ENCODE results near the gene NATD1.
"Not testable (repeated sequence)": the region's sequence is repeated elsewhere in the genome, so short reads cannot be mapped to it uniquely, and the experiment has no call there.

NATD1 gene

GRCh38 chr17:21227277-21227676, 25.9 kb downstream of the NATD1 start:
- not testable (repeated sequence) for FAIRE-seq; DNase-seq (ENCODE audit: extremely low spot score, insufficient read length, low read depth)

GRCh38 chr17:21223086-21223485, 30.1 kb downstream of the NATD1 start:
- FAIRE-seq (no peak), DNase-seq (ENCODE audit: extremely low spot score, insufficient read length, low read depth) (no peak)

- no peak for FAIRE-seq
- DNase-seq (ENCODE audit: extremely low spot score, insufficient read length, low read depth), result no peak
These were observed 34.3 kb downstream of the NATD1 start for GRCh38 chr17:21218831-21219380.

GRCh38 chr17:21218101-21218500, 35.1 kb downstream of the NATD1 start:
- FAIRE-seq, result no peak

GRCh38 chr17:21217346-21217745, 35.9 kb downstream of the NATD1 start:
- DNase-seq (ENCODE audit: extremely low spot score, insufficient read length, low read depth), result no peak
- FAIRE-seq, result no peak

More at GRCh38 chr17:21218101-21218500, 35.1 kb downstream of the NATD1 start:
- no peak for DNase-seq (ENCODE audit: extremely low spot score, insufficient read length, low read depth)

GRCh38 chr17:21215935-21216334, 37.3 kb downstream of the NATD1 start:
- FAIRE-seq (no peak), DNase-seq (ENCODE audit: extremely low spot score, insufficient read length, low read depth) (no peak)

- DNase-seq (ENCODE audit: extremely low spot score, insufficient read length, low read depth), result no peak
- peak; percentile 36 for FAIRE-seq
These were observed 38.3 kb downstream of the NATD1 start for GRCh38 chr17:21214777-21215541.

- peak; percentile 98 for DNase-seq (ENCODE audit: extremely low spot score, insufficient read length, low read depth)
- peak; percentile 93 for FAIRE-seq
These were observed 39.0 kb downstream of the NATD1 start, which contains the start of gene TMEM11 for GRCh38 chr17:21214015-21214776. Gene TMEM11 (minus strand): TSS chr17:21214161. CDS start chr17:21214152, 9 bp downstream.

GRCh38 chr17:21213638-21214014, 39.6 kb downstream of the NATD1 start:
- FAIRE-seq (no peak), DNase-seq (ENCODE audit: extremely low spot score, insufficient read length, low read depth) (peak; percentile 8)

- no peak for FAIRE-seq
- DNase-seq (ENCODE audit: extremely low spot score, insufficient read length, low read depth), result no peak
These were observed 40.2 kb downstream of the NATD1 start for GRCh38 chr17:21212826-21213637.

GRCh38 chr17:21211825-21212479, 41.3 kb downstream of the NATD1 start:
- no peak for FAIRE-seq
- DNase-seq (ENCODE audit: extremely low spot score, insufficient read length, low read depth), result no peak

- DNase-seq (ENCODE audit: extremely low spot score, insufficient read length, low read depth) (no peak), FAIRE-seq (no peak)
These were observed 42.7 kb downstream of the NATD1 start for GRCh38 chr17:21210411-21211076.

- no peak for FAIRE-seq
These were observed 43.6 kb downstream of the NATD1 start for GRCh38 chr17:21209511-21210175.

GRCh38 chr17:21208352-21208751, 44.9 kb downstream of the NATD1 start:
- FAIRE-seq (no peak), DNase-seq (ENCODE audit: extremely low spot score, insufficient read length, low read depth) (no peak)

More at GRCh38 chr17:21209511-21210175, 43.6 kb downstream of the NATD1 start:
- DNase-seq (ENCODE audit: extremely low spot score, insufficient read length, low read depth), result no peak

- FAIRE-seq, result no peak
- no peak for DNase-seq (ENCODE audit: extremely low spot score, insufficient read length, low read depth)
These were observed 48.3 kb downstream of the NATD1 start for GRCh38 chr17:21204935-21205334.

GRCh38 chr17:21202512-21202911, 50.7 kb downstream of the NATD1 start:
- no peak for DNase-seq (ENCODE audit: extremely low spot score, insufficient read length, low read depth)
- FAIRE-seq, result no peak

GRCh38 chr17:21201874-21202273, 51.3 kb downstream of the NATD1 start:
- FAIRE-seq, result no peak
- DNase-seq (ENCODE audit: extremely low spot score, insufficient read length, low read depth), result no peak

- no peak for DNase-seq (ENCODE audit: extremely low spot score, insufficient read length, low read depth)
- FAIRE-seq, result no peak
These were observed 52.0 kb downstream of the NATD1 start for GRCh38 chr17:21201298-21201595.
